Astrocyte of the spinal cord (primary cell): Measurements from ENCODE around the gene TP53AIP1.

Experiments
- DNase-seq: peaks from one replicate; pipeline ENCODE4 v3.0.0; 2011; ENCODE audit warnings: low read depth, low spot score
- H3K4me3 ChIP-seq: 2 replicates; pipeline ENCODE4 v1.5.1; 2011; ENCODE audit warnings: low read depth, mild to moderate bottlenecking, low read length, moderate library complexity
- in situ Hi-C: cut with HindIII; loops from 2 replicates; pipeline ENCODE4 v1.10.0; 2017; ENCODE audit warnings: low sequenced_read_pairs
- TF ChIP-seq, protein P1 (sequence below): IDR thresholded peaks from 2 replicates; pipeline ENCODE4 v1.5.1; 2012; ENCODE audit warnings: low read depth, mild to moderate bottlenecking, low read length, inconsistent platforms

The TP53AIP1 gene, protein sequence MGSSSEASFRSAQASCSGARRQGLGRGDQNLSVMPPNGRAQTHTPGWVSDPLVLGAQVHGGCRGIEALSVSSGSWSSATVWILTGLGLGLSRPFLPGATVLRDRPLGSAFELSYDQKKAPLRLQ

GRCh38 chr11:128942817-128943427 is at the start of gene TP53AIP1:
TP53AIP1 (minus strand) TSS chr11:128942871; CDS start chr11:128937818, 5,053 bp downstream.
- in situ Hi-C loops = no loop called here
- TF ChIP-seq, protein P1, sequence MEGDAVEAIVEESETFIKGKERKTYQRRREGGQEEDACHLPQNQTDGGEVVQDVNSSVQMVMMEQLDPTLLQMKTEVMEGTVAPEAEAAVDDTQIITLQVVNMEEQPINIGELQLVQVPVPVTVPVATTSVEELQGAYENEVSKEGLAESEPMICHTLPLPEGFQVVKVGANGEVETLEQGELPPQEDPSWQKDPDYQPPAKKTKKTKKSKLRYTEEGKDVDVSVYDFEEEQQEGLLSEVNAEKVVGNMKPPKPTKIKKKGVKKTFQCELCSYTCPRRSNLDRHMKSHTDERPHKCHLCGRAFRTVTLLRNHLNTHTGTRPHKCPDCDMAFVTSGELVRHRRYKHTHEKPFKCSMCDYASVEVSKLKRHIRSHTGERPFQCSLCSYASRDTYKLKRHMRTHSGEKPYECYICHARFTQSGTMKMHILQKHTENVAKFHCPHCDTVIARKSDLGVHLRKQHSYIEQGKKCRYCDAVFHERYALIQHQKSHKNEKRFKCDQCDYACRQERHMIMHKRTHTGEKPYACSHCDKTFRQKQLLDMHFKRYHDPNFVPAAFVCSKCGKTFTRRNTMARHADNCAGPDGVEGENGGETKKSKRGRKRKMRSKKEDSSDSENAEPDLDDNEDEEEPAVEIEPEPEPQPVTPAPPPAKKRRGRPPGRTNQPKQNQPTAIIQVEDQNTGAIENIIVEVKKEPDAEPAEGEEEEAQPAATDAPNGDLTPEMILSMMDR = no peak
- H3K4me3 ChIP-seq = no peak within 1 kb of the TSS
- no peak for DNase-seq

DNA sequence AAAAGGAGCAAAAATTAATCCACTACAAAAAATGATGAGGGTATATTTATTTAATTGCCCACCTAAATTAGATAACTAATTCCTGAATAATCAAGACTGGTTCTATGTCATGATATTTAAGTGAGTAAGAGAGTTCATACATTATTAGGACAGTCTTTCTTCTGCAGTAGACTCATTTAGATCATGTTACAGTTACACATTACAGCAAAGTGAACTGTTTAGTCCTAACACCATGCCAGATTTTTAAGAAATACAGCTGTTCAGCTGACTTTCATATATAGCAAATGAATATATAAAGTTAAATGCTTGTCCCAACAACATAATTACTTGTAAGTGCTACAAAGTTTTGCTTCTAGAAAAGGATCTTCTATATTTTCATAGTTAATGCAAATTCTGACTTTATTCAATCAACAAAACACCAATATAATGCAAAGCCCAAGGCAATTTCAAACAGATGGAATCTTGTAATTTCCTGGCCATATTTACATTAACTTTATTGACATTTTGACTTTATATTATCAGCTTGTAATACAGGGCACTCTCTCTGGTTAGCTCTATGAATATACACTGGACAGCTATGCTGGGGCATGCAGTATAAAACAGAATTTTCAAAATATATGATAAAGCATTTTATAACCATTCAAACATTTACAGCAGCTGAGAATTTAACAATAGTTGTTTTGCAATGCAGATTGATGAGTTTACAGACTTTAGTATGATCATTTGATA is 45.7 kb upstream of the TP53AIP1 start:
- H3K4me3 ChIP-seq = no peak overlapping the region
- no peak for DNase-seq
- TF ChIP-seq, protein P1 = no peak
- in situ Hi-C loops = no loop called here

- in situ Hi-C loops = no loop called here
- DNase-seq = no peak
- no peak overlapping the region for H3K4me3 ChIP-seq
- TF ChIP-seq, protein P1 = no peak
These were observed 43.2 kb upstream of the TP53AIP1 start for GRCh38 chr11:128985880-128986279.

DNA sequence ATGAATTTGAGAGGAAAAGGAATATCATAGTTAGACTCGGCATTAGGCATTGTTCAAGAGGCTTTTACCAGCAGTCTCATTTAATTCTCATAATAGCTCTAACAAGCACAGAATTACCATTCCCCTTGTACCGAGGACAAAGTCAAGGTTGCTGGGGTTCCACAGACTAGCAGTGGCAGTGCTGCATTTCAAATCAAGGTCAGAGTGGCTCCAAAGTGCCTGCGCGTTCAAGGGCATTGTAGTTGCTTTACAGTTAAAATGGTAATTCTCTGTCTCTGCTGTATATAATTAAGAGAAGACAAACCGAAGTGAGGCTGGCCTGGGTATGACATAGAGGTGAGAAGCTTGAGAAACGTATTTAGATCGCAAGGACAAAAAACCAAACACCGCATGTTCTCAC is 40.4 kb upstream of the TP53AIP1 start:
- TF ChIP-seq, protein P1 = no peak
- no peak overlapping the region for H3K4me3 ChIP-seq
- no peak for DNase-seq
- in situ Hi-C loops = no loop called here

- H3K4me3 ChIP-seq = no peak overlapping the region
- no peak for DNase-seq
- in situ Hi-C loops = no loop called here
- TF ChIP-seq, protein P1 = no peak
These were observed 38.6 kb upstream of the TP53AIP1 start for GRCh38 chr11:128981254-128981653.

DNA sequence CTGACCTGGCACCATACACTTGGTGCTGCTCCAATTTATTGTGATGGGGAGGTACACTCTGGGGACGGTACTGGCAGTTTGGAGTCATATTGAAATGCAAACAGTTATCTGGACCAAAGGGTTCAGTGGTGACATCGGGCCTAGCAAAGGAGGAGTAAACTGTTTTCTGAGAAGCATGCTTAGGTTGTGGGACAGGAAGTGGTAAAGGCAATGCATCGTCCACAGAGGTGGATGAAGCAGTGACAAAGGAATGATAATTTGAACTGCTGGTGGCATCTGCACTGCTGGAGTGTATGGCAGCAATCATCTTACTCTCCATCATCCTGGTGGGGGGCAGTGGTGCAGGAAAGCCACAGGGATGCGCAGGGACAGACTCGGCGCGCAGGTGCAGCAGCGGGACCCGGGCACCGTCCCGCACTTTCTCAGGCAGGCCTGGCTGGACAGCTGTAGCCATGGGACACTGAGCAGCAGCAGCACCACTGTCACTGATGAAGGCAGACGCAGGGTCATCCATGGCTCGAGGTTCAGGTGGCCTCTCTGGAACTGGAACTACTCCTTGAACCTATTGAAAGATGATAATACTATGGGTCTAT is 28.0 kb upstream of the TP53AIP1 start:
- no peak overlapping the region for H3K4me3 ChIP-seq
- in situ Hi-C loops = no loop called here
- TF ChIP-seq, protein P1 = no peak
- no peak for DNase-seq
